Esophagus muscularis mucosa (tissue), 4 donors: Measurements from ENCODE around the gene OSGIN1. TPM values are rescaled to one million over a fixed set of nuclear protein-coding genes. Genes with fewer than 3 reads are reported as not detected.

Experiments used
- DNase-seq: peaks from one replicate; pipeline ENCODE4 v3.0.0-alpha.2; 2017; ENCODE audit errors: extremely low spot score
- H3K27ac ChIP-seq, 4 donors: fragments of 200-600 bp; sonication (generic); replicated peaks in 1 of 4; 1 replicate in 3 of 4; 2 replicates in 1 of 4; pipeline ENCODE4 v1.5.1; 2016 to 2019; ENCODE audit warnings: mild to moderate bottlenecking in 1 of 4
- H3K27me3 ChIP-seq, 4 donors: fragments of 200-600 bp; sonication (generic); one replicate each; pipeline versions ENCODE4 v1.5.1 to v1.6.0; 2016 to 2019
- H3K36me3 ChIP-seq, 4 donors: fragments of 200-600 bp; sonication (generic); one replicate each; pipeline ENCODE4 v1.5.1; 2016 to 2019
- H3K4me1 ChIP-seq, 4 donors: fragments of 200-600 bp; sonication (generic); one replicate each; pipeline ENCODE4 v1.5.1; 2016 to 2019
- H3K4me3 ChIP-seq, 4 donors: fragments of 200-600 bp; sonication (generic); 1 replicate in 2 of 4; 2 replicates in 2 of 4; pipeline ENCODE4 v1.5.1; 2016 to 2019; ENCODE audit warnings: mild to moderate bottlenecking in 4 of 4, moderate library complexity in 1 of 4
- H3K9me3 ChIP-seq, 4 donors: fragments of 200-600 bp; sonication (generic); 1 replicate in 3 of 4; 2 replicates in 1 of 4; pipeline ENCODE4 v1.5.1; 2016 to 2019
- CTCF ChIP-seq, 3 experiments: fragments of 200-600 bp in 2 of 3; fragments of 450-650 bp in 1 of 3; sonication (generic) in 2 of 3; IDR thresholded peaks; one replicate each; pipeline ENCODE4 v1.5.1; 2017 to 2019; ENCODE audit warnings: antibody characterized with exemption in 3 of 3, mild to moderate bottlenecking in 2 of 3, moderate library complexity in 1 of 3
- EP300 ChIP-seq: sonication (generic); formaldehyde crosslinking; IDR thresholded peaks from one replicate; pipeline ENCODE4 v1.6.1; 2017; ENCODE audit warnings: antibody characterized with exemption
- POLR2A ChIP-seq: fragments of 450-650 bp; IDR thresholded peaks from one replicate; pipeline ENCODE4 v1.6.1; 2017; ENCODE audit warnings: antibody characterized with exemption, moderate library complexity, mild to moderate bottlenecking, low read depth
- POLR2AphosphoS5 ChIP-seq, 2 donors: sonication (generic); formaldehyde crosslinking; IDR thresholded peaks; one replicate each; pipeline ENCODE4 v1.6.1; 2017; ENCODE audit warnings: antibody characterized with exemption in 2 of 2
- WGBS: methylation state at CpG from one replicate; pipeline ENCODE4 v1.1.5; 2018; 5-methylcytosine and 5-hydroxymethylcytosine counted together
- intact Hi-C: fragments of 100-400 bp; cut with DNase I; formaldehyde crosslinking; loops from one replicate; pipeline ENCODE4 v1.15.1; 2023
- total RNA-seq, 4 donors: library from RNA; depleted of rRNA; stranded (reverse); fragments of >200 nt; gene quantifications; one replicate each; pipeline versions ENCODE4 v1.1.0 to v1.2.1, GENCODE V29; 2016

Gene OSGIN1
- total RNA-seq, 4 donors from 2014 or later = 7.1 to 17.6 (median 13.8) TPM

GRCh38 chr16:83920894-83921491, 32.0 kb upstream of the OSGIN1 start:
- Histone ChIP-seq H3K27ac (no peak overlapping the region), H3K9me3 (no peaks in the 10 kb centered on the region), H3K36me3 (peaks cover 30 to 89% (median 72%) of the 10 kb centered on the region in 4 donors), H3K4me3 (no peak overlapping the region), H3K4me1 (peaks cover 0 to 1% (median under 1%) of the 10 kb centered on the region in 4 donors), H3K27me3 (no peaks in the 10 kb centered on the region)
- TF ChIP-seq POLR2AphosphoS5 (IDR thresholded peaks at IDR 0.05) (no peak), EP300 (no peak), POLR2A (no peak), CTCF (IDR thresholded peaks at IDR 0.05) (no peak)
- WGBS = 96% methylated on average over 2 of the region's 2 CpGs
- intact Hi-C loops = loop anchor here (10.0 kb wide), 1 partner anchor 144 kb away; no protein-coding TSS in a partner anchor
- DNase-seq = no peak

- no peak for DNase-seq
- intact Hi-C loops = loop anchor here (10.0 kb wide), 1 partner anchor 141 kb away; no protein-coding TSS in a partner anchor
- H3K9me3 ChIP-seq = no peaks in the 10 kb centered on the region
- H3K4me1 ChIP-seq = peaks cover 9 to 14% (median 12%) of the 10 kb centered on the region in 4 donors
- H3K4me3 ChIP-seq = no peak overlapping the region
- peaks cover 13 to 73% (median 50%) of the 10 kb centered on the region in 4 donors for H3K36me3 ChIP-seq
- 88% methylated on average over 27 of the region's 31 CpGs for WGBS
- H3K27me3 ChIP-seq = no peaks in the 10 kb centered on the region
- H3K27ac ChIP-seq = no peak overlapping the region
- TF ChIP-seq POLR2AphosphoS5 (IDR thresholded peaks at IDR 0.05) (no peak), EP300 (no peak), POLR2A (no peak), CTCF (IDR thresholded peaks at IDR 0.05) (no peak)
Measured at GRCh38 chr16:83923581-83924365, 29.3 kb upstream of the OSGIN1 start.

- Histone ChIP-seq H3K36me3 (peaks cover 4 to 71% (median 43%) of the 10 kb centered on the region in 4 donors), H3K4me1 (peaks cover 9 to 14% (median 12%) of the 10 kb centered on the region in 4 donors), H3K27ac (no peak overlapping the region), H3K27me3 (no peaks in the 10 kb centered on the region), H3K9me3 (no peaks in the 10 kb centered on the region), H3K4me3 (no peak overlapping the region)
- intact Hi-C loops = loop anchor here (10.0 kb wide), 1 partner anchor 140 kb away; no protein-coding TSS in a partner anchor
- no peak for TF ChIP-seq CTCF (IDR thresholded peaks at IDR 0.05)
- TF ChIP-seq EP300 = no peak
- TF ChIP-seq POLR2AphosphoS5 (IDR thresholded peaks at IDR 0.05) = no peak
- TF ChIP-seq POLR2A = no peak
- WGBS = 82% methylated on average over 13 of the region's 13 CpGs
- DNase-seq = no peak
Measured at GRCh38 chr16:83924686-83925085, 28.4 kb upstream of the OSGIN1 start.

- Histone ChIP-seq H3K9me3 (no peaks in the 10 kb centered on the region), H3K4me1 (peaks cover 9 to 14% (median 13%) of the 10 kb centered on the region in 4 donors), H3K27ac (no peak overlapping the region), H3K4me3 (no peak overlapping the region), H3K27me3 (no peaks in the 10 kb centered on the region), H3K36me3 (peaks cover 2 to 65% (median 37%) of the 10 kb centered on the region in 4 donors)
- 84% methylated on average over 12 of the region's 12 CpGs for whole genome bisulfite sequencing
- intact Hi-C loops = loop anchor here (10.0 kb wide), 1 partner anchor 140 kb away; no protein-coding TSS in a partner anchor
- TF ChIP-seq CTCF (IDR thresholded peaks at IDR 0.05) (no peak), EP300 (no peak), POLR2A (no peak), POLR2AphosphoS5 (IDR thresholded peaks at IDR 0.05) (no peak)
- no peak for DNase-seq
Measured at GRCh38 chr16:83925095-83925905, 27.7 kb upstream of the OSGIN1 start.
